ENCODE data around the gene PRKAG2.
A peak's percentile ranks its signal among the peaks of the same experiment; 100 is the strongest.

Gene PRKAG2

GRCh38 chr7:151680810-151681209, 196.1 kb downstream of the PRKAG2 start:
- Histone ChIP-seq H3K36me3 (ENCODE audit: insufficient read depth, low read length) (no peaks in the 10 kb centered on the region), H3K4me2 (ENCODE audit: low read depth, low read length, poor library complexity, severe bottlenecking) (peak overlapping the region; percentile 17), H3K27me3 (ENCODE audit: insufficient read depth, low read length, poor library complexity, severe bottlenecking) (no peaks in the 10 kb centered on the region), H3K4me3 (ENCODE audit: low read length, poor library complexity, severe bottlenecking) (no peak overlapping the region), H3K9me3 (ENCODE audit: insufficient read depth, low read depth, low read length) (no peaks in the 10 kb centered on the region), H3F3A (ENCODE audit: low read depth) (peaks cover 9% of the 10 kb centered on the region; the same call in 1 of the 2 replicates), H3K79me2 (ENCODE audit: insufficient read depth, low read length) (no peaks in the 10 kb centered on the region), H3K9ac (ENCODE audit: low read depth, low read length, poor library complexity, severe bottlenecking) (peak overlapping the region; percentile 49), H4K20me1 (ENCODE audit: insufficient read depth, low read length, poor library complexity, severe bottlenecking) (no peaks in the 10 kb centered on the region), H3K9me2 (replicated peaks; ENCODE audit: low read depth, low read length) (no peaks in the 10 kb centered on the region), H3K4me1 (ENCODE audit: insufficient read depth, low read length, poor library complexity, severe bottlenecking) (peaks cover 46% of the 10 kb centered on the region), H2AFZ (ENCODE audit: low read length) (no peak overlapping the region)
- TF ChIP-seq CTCF (conservative IDR thresholded peaks at IDR 0.05; ENCODE audit: low read length) (no peak), EZH2phosphoT487 (IDR thresholded peaks at IDR 0.05; ENCODE audit: borderline replicate concordance) (no peak)

- H2AFZ ChIP-seq (ENCODE audit: low read length): no peak overlapping the region; the same call in 1 of the 2 replicates
- no peaks in the 10 kb centered on the region for H3K79me2 ChIP-seq (ENCODE audit: insufficient read depth, low read length)
- H3K9me2 ChIP-seq (replicated peaks; ENCODE audit: low read depth, low read length): no peaks in the 10 kb centered on the region
- no peak for TF ChIP-seq EZH2phosphoT487 (IDR thresholded peaks at IDR 0.05; ENCODE audit: borderline replicate concordance)
- no peak for TF ChIP-seq CTCF (conservative IDR thresholded peaks at IDR 0.05; ENCODE audit: low read length)
- peak overlapping the region; percentile 30 for H3K4me3 ChIP-seq (ENCODE audit: low read length, poor library complexity, severe bottlenecking)
- peak overlapping the region; percentile 72 for H3K9ac ChIP-seq (ENCODE audit: low read depth, low read length, poor library complexity, severe bottlenecking)
- H3K36me3 ChIP-seq (ENCODE audit: insufficient read depth, low read length): no peaks in the 10 kb centered on the region
- H4K20me1 ChIP-seq (ENCODE audit: insufficient read depth, low read length, poor library complexity, severe bottlenecking): no peaks in the 10 kb centered on the region
- H3F3A ChIP-seq (ENCODE audit: low read depth): peaks cover 9% of the 10 kb centered on the region; the same call in 1 of the 2 replicates
- H3K4me2 ChIP-seq (ENCODE audit: low read depth, low read length, poor library complexity, severe bottlenecking): peak overlapping the region; percentile 69
- H3K9me3 ChIP-seq (ENCODE audit: insufficient read depth, low read depth, low read length): no peaks in the 10 kb centered on the region
- H3K4me1 ChIP-seq (ENCODE audit: insufficient read depth, low read length, poor library complexity, severe bottlenecking): peaks cover 46% of the 10 kb centered on the region
- H3K27me3 ChIP-seq (ENCODE audit: insufficient read depth, low read length, poor library complexity, severe bottlenecking): no peaks in the 10 kb centered on the region
These were observed 196.9 kb downstream of the PRKAG2 start for GRCh38 chr7:151679881-151680612.

GRCh38 chr7:151679071-151679708, 197.7 kb downstream of the PRKAG2 start:
- Histone ChIP-seq H3K9me2 (replicated peaks; ENCODE audit: low read depth, low read length) (no peaks in the 10 kb centered on the region), H3K4me3 (ENCODE audit: low read length, poor library complexity, severe bottlenecking) (peak overlapping the region; percentile 30), H3K9me3 (ENCODE audit: insufficient read depth, low read depth, low read length) (no peaks in the 10 kb centered on the region), H3K9ac (ENCODE audit: low read depth, low read length, poor library complexity, severe bottlenecking) (peak overlapping the region; percentile 72), H2AFZ (ENCODE audit: low read length) (peak overlapping the region; percentile 75), H3K4me2 (ENCODE audit: low read depth, low read length, poor library complexity, severe bottlenecking) (peak overlapping the region; percentile 69), H3K36me3 (ENCODE audit: insufficient read depth, low read length) (no peaks in the 10 kb centered on the region), H3K27me3 (ENCODE audit: insufficient read depth, low read length, poor library complexity, severe bottlenecking) (no peaks in the 10 kb centered on the region), H3K79me2 (ENCODE audit: insufficient read depth, low read length) (no peaks in the 10 kb centered on the region), H4K20me1 (ENCODE audit: insufficient read depth, low read length, poor library complexity, severe bottlenecking) (no peaks in the 10 kb centered on the region), H3K4me1 (ENCODE audit: insufficient read depth, low read length, poor library complexity, severe bottlenecking) (peaks cover 46% of the 10 kb centered on the region), H3F3A (ENCODE audit: low read depth) (peaks cover 9% of the 10 kb centered on the region; the same call in 1 of the 2 replicates)
- TF ChIP-seq EZH2phosphoT487 (IDR thresholded peaks at IDR 0.05; ENCODE audit: borderline replicate concordance) (no peak), CTCF (conservative IDR thresholded peaks at IDR 0.05; ENCODE audit: low read length) (peak; percentile 26; the same call in 1 of the 2 replicates)
